C4-2B (cell line): ENCODE measurements around the gene VASH2.

ENCODE experiments used
- H3K27ac ChIP-seq: fragments of 450-650 bp; 2 replicates; pipeline ENCODE4 v1.5.1; 2017
- CTCF ChIP-seq: fragments of 450-650 bp; conservative IDR thresholded peaks from 2 replicates; pipeline ENCODE4 v1.5.1; 2017; ENCODE audit warnings: mild to moderate bottlenecking
- ZFX ChIP-seq: fragments of 450-650 bp; IDR thresholded peaks from 2 replicates; pipeline ENCODE4 v1.6.1; 2017

VASH2 gene

GRCh38 chr1:212920896-212921295 is 29.4 kb upstream of the VASH2 start:
- H3K27ac ChIP-seq = no peak overlapping the region
- TF ChIP-seq ZFX = no peak
- TF ChIP-seq CTCF = no peak; the same call in 1 of the 2 replicates

- H3K27ac ChIP-seq = no peak overlapping the region
- TF ChIP-seq CTCF (no peak), ZFX (no peak)
Observed at GRCh38 chr1:212922016-212922415, 28.3 kb upstream of the VASH2 start.

- no peak overlapping the region for H3K27ac ChIP-seq
- no peak for TF ChIP-seq CTCF
- no peak for TF ChIP-seq ZFX
Observed at GRCh38 chr1:212926372-212926771, 24.0 kb upstream of the VASH2 start.

- TF ChIP-seq ZFX (no peak), CTCF (no peak)
- no peak overlapping the region for H3K27ac ChIP-seq
Observed at GRCh38 chr1:212928323-212929291, 21.7 kb upstream of the VASH2 start.

GRCh38 chr1:212930986-212931678 is 19.2 kb upstream of the VASH2 start:
- H3K27ac ChIP-seq = no peak overlapping the region
- TF ChIP-seq ZFX (no peak), CTCF (no peak)

GRCh38 chr1:212933815-212934471 is 16.4 kb upstream of the VASH2 start:
- no peak overlapping the region for H3K27ac ChIP-seq
- TF ChIP-seq ZFX (no peak), CTCF (no peak)
